HL-60/S4 treated with retinoic acid at 250 ng/mL for 4 days and 3 days (cell line): ENCODE results near the gene COMMD7.

Experiments used
- in situ Hi-C: fragments of 300-500 bp; cut with MboI; formaldehyde crosslinking; loops from 2 replicates; pipeline ENCODE4 v1.7.0; 2022; ENCODE audit warnings: low sequenced_read_pairs

Gene COMMD7

GRCh38 chr20:32681175-32682084 lies 61.8 kb downstream of the COMMD7 start:
- in situ Hi-C loops = no loop called here

- in situ Hi-C loops = no loop called here
Measured at GRCh38 chr20:32680544-32681174, 62.6 kb downstream of the COMMD7 start.

GRCh38 chr20:32678948-32679347 lies 64.3 kb downstream of the COMMD7 start:
- in situ Hi-C loops = no loop called here

GRCh38 chr20:32675223-32675975 lies 67.9 kb downstream of the COMMD7 start:
- in situ Hi-C loops = no loop called here

GRCh38 chr20:32674362-32674789 lies 68.9 kb downstream of the COMMD7 start:
- in situ Hi-C loops = no loop called here

GRCh38 chr20:32672982-32673851 lies 70.0 kb downstream of the COMMD7 start:
- in situ Hi-C loops = no loop called here

GRCh38 chr20:32672394-32672981 lies 70.8 kb downstream of the COMMD7 start:
- in situ Hi-C loops = no loop called here

GRCh38 chr20:32670773-32671455 lies 72.4 kb downstream of the COMMD7 start:
- in situ Hi-C loops = no loop called here

- in situ Hi-C loops = no loop called here
Measured at GRCh38 chr20:32667027-32667426, 76.2 kb downstream of the COMMD7 start.

- in situ Hi-C loops = no loop called here
Measured at GRCh38 chr20:32664678-32665159, 78.5 kb downstream of the COMMD7 start.

- in situ Hi-C loops = no loop called here
Measured at GRCh38 chr20:32664012-32664677, 79.1 kb downstream of the COMMD7 start.

- in situ Hi-C loops = no loop called here
Measured at GRCh38 chr20:32663335-32664011, 79.8 kb downstream of the COMMD7 start.

- in situ Hi-C loops = no loop called here
Measured at GRCh38 chr20:32661820-32662528, 81.3 kb downstream of the COMMD7 start.

- in situ Hi-C loops = no loop called here
Measured at GRCh38 chr20:32660661-32661060, 82.6 kb downstream of the COMMD7 start.

- in situ Hi-C loops = no loop called here
Measured at GRCh38 chr20:32656827-32657226, 86.4 kb downstream of the COMMD7 start.

GRCh38 chr20:32655903-32656512 lies 87.3 kb downstream of the COMMD7 start:
- in situ Hi-C loops = no loop called here
